WI38 (cell line): ENCODE data around the gene AKT1S1.

ENCODE experiments used
- H3K4me3 ChIP-seq: 2 replicates; pipeline ENCODE4 v1.5.1; 2011; ENCODE audit warnings: low read depth, mild to moderate bottlenecking, control low read depth, low read length
- CTCF ChIP-seq: IDR thresholded peaks from 2 replicates; pipeline ENCODE4 v1.5.1; 2012; ENCODE audit warnings: low read depth, mild to moderate bottlenecking, control low read depth, low read length

AKT1S1 gene

GRCh38 chr19:49891393-49891792 lies 14.2 kb upstream of the AKT1S1 start:
- TF ChIP-seq CTCF = no peak
- no peak overlapping the region for H3K4me3 ChIP-seq

GRCh38 chr19:49890349-49891311 lies 13.5 kb upstream of the AKT1S1 start:
- H3K4me3 ChIP-seq = no peak overlapping the region
- no peak for TF ChIP-seq CTCF

GRCh38 chr19:49889687-49890348 lies 12.7 kb upstream of the AKT1S1 start:
- no peak for TF ChIP-seq CTCF
- no peak overlapping the region for H3K4me3 ChIP-seq

- no peak for TF ChIP-seq CTCF
Measured at GRCh38 chr19:49889038-49889686, 12.0 kb upstream of the AKT1S1 start.

GRCh38 chr19:49888510-49888824 lies 11.3 kb upstream of the AKT1S1 start:
- no peak for TF ChIP-seq CTCF
- H3K4me3 ChIP-seq = no peak overlapping the region

More at GRCh38 chr19:49889038-49889686, 12.0 kb upstream of the AKT1S1 start:
- H3K4me3 ChIP-seq = no peak overlapping the region

- no peak overlapping the region for H3K4me3 ChIP-seq
Measured at GRCh38 chr19:49887665-49888509, 10.7 kb upstream of the AKT1S1 start.

More at GRCh38 chr19:49887665-49888509, 10.7 kb upstream of the AKT1S1 start:
- TF ChIP-seq CTCF = no peak
